NOMO-1 (cell line): ENCODE results near the gene TTC33.
"Not testable (repeated sequence)": the region's sequence is repeated elsewhere in the genome, so short reads cannot be mapped to it uniquely, and the experiment has no call there.

ENCODE experiments used
- DNase-seq, 2 experiments: peaks; one replicate each; lab custom pipeline; 2025; ENCODE audit not compliant: unreplicated experiment in 2 of 2; lab: John Stamatoyannopoulos, UW

TTC33 gene

DNA sequence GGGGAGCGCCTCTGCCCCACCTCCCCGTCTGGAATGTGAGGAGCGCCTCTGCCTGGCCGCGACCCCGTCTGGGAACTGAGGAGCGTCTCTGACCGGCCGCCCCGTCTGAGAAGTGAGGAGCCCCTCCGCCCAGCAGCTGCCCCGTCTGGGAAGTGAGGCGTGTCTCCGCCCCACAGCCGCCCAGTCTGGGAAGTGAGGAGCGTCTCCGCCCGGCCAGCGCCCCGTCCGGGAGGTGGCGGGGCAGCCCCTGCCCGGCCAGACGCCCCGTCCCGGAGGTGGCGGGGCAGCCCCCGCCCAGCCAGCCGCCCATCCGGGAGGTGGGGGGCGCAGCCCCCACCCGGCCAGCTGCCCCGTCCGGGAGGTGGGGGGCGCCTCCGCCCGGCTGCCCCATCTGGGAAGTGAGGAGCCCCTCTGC lies 33.3 kb downstream of the TTC33 start:
- DNase-seq: not testable (repeated sequence)

DNA sequence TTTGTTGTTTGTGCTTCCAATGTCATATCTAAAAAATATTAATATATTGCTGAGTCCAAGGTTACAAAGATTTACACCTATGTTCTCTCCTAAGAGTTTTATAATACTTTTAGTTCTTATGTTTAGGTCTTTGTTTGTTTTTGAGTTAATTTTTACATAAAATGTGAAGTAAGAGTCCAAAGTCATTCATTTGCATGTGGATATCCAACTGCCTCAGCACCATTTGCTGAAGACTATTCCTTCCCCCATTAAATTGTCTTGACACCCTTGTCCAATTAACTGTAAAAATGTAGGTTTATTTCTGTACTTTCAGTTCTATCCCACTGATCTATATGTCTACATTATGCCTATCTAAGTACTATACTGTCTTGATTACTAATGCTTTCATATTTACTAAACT lies 35.7 kb downstream of the TTC33 start:
- no peak for DNase-seq

DNA sequence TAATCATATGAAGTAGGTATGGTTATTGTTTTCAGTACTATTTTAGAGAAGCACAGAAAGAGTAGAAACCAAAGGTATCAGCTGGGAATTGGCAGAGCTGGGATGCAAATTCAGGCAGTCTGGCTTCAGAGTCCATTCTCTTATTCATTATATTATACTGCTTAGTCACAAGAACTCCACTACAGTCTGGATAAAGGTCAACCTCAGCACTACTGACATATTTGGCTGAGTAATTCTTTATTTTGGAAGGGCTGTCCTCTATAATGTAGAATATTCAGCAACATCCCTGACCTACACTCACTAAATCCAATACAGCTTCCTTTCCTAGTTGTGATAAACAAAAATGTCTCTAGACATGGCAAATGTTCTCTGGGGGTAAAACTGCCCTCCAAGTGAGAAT lies 38.5 kb downstream of the TTC33 start:
- no peak for DNase-seq

DNA sequence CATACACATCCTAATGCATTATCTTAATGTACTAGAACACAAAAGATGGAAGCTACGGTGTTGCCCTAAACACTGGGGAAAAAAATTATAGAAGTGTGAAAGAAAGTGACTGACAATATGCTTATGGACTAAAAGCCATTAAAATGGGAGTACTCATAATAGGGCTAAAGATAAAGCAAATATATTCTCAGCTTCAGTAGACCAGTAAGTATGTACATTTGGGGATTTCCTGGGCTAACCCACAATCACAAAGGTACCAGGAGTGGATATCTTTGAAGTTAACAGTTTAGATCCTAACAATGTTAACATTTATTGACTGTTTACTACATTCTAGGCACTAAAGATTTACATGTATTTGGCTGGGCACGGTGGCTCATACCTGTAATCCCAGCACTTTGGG lies 39.2 kb downstream of the TTC33 start:
- DNase-seq: no peak

DNA sequence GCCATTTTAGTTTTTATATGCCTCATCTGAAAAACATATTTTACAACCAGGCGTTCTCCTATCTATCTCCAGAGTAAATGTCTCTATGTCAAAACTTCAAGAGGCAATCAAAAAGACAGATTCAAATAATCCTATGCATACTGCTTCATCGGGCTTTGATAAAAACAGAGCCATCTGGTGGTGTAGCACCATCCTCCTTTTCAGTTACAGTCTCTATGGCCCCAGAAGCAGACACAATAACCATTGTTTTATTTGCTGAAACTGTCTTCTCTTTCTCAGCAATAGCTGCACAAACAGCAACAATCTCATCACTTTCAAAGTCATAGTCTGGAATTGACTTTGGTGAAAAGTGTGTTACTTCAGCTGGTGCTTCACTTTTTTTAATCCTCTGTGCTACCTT lies 39.8 kb downstream of the TTC33 start:
- no peak for DNase-seq

DNA sequence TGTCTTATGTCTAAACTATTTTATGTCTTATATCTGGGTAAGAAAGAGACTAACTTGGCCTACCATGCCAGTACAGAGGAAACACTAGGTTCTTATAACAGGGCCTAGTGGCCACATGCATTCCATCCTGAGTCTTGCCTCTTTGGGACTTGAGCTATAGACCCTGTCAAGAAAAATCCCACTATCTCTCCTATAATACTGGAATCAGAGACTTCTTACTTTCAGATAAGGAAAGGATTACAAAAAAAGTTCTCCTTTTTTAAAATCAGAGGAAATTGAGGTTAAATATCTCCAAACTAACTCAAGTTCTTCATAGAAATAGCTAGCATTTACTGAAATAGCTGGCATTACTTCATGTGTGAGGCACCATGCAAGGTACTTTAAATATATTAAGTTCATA lies 41.8 kb downstream of the TTC33 start:
- DNase-seq: no peak

DNA sequence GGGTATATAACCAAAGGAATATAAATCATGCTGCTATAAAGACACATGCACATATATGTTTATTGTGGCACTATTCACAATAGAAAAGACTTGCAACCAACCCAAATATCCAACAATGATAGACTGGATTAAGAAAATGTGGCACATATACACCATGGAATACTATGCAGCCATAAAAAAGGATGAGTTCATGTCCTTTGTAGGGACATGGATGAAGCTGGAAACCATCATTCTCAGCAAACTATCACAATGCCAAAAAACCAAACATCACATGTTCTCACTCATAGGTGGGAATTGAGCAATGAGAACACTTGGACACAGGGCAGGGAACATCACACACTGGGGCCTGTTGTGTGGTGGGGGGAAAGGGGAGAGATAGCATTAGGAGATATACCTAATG lies 45.2 kb downstream of the TTC33 start:
- DNase-seq: not testable (repeated sequence)

DNA sequence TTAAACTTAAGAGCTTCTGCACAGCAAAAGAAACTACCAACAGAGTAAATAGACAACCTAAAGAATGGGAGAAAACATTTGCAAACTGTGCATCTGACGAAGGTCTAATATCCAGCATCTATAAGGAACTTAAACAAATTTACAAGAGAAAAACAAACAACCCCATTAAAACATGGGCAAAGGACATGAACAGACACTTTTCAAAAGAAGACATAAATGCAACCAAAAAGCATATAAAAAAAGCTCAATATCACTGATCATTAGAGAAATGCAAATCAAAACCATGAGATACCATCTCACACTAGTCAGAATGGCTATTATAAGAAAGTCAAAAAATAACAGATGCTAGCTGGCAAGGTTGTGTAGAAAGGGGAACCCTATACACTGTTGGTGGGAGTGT lies 50.3 kb downstream of the TTC33 start:
- DNase-seq: not testable (repeated sequence)

DNA sequence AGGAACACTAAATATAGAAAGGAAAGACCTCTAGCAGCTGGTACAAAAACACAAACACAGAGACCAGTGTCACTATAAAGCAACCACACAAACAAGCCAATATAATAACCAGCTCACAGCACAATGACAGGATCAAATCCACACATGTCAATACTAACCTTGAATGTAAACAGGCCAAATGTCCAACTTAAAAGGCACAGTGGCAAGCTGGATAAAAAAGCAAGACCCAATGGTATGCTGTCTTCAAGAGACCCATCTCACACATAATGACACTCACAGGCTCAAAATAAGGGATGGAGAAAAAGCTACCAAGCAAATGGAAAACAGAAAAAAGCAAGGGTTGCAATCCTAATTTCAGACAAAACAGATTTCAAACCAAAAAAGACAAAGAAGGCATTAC lies 53.7 kb downstream of the TTC33 start:
- DNase-seq: not testable (repeated sequence)

DNA sequence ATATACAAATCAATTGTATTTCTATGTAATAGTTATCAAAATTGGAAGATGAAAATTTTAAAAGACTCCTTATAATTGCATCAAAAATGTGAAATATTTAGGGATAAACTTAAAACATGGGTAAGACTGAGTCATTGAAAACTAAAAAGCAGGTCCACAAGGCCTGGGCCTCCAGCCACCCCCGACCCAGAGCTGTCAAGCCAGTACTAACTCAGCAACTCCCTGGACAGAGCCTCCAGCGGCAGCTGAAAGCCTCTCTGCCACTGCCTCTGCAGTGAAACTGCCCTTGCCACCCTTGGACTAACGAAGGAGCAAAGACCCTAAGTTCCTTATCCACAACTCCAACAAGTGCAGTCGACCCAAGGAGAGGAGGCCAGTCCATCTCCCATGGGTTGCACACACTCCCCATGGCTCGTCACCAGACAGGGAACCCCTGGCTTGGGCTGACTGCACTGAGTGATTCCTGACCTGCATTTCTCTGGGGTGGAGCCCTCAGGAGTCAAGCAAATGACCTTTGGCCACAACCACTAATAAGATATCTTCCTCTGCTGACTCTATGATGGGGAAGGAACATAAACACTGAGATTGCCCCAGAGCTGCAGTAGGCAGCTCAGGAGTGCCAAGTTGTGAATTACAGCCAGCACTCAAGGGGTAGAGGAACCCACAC lies 55.5 kb downstream of the TTC33 start:
- DNase-seq: no peak

DNA sequence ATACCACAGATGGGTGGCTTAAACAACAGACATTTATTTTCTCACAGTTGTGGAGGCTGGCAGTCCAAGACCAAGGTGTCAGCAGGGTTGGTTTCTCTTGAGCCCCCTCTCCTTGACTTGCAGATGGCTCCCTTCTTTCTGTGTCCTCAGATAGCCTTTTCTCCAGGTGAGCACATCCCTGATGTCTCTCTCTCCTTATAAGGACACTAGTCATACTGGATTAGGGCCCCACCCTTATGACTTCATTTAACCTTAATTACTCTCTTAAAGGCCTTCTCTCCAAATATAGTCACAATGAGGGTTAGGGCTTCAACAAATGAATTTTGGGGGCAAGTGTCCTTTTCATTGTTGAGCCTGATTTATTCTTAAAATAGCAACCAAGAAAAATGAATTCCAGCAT lies 61.3 kb downstream of the TTC33 start:
- DNase-seq: no peak

DNA sequence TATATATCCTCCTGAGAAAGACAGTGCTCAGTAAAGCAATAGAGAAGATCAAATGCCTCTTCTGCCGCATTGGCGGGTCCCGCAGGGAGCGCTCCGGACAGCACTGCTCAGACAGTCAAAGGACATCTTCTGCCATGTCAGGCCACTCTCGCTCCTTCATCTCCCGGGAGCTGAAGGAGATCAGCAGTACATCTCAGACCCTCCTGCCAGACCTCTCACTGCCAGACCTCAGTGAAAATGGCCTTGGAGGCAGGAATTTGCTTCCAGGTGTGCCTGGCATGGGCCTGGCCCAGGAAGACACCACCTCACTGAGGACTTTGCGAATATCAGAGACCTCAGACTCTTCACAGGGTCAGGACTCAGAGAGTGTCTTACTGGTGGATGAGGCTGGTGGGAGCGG lies 63.9 kb downstream of the TTC33 start:
- no peak for DNase-seq

DNA sequence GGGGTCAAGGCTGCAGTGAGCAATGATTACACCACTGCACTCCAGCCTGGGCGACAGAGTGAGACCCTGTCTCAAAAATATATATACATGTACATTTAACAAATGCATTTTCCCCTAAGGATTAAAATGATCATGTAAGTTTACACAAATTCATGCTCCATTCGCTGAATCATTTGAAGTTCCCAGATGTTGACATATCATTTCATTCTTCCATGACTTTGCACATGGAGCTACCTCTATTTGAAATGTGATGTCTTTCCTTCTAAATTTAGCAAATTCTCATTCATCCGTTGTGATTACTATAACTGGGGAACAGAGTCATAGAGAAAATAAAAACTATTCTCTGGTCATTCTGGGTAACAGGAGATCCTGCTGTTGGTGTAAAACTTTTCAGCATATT lies 65.5 kb downstream of the TTC33 start:
- no peak for DNase-seq

DNA sequence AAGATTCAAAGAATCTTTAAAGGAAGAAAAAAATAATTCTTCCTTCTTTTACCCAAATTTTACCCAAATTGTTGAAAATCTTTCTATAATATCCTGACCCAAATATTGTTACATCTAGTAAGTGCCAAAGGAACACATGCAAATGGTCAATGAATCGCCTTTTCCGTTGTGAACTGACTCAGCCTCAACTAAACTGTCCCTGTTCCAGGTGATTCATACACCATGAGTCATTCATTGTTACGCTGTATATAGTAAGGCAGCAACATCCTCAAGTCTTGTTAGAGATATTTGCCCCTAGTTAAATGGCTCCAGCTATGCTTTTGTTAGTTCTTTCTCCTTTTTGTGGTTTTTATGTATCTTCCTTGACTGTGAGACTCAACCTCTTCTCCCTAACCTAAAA lies 66.3 kb downstream of the TTC33 start:
- DNase-seq: peak; percentile 74 to 95

DNA sequence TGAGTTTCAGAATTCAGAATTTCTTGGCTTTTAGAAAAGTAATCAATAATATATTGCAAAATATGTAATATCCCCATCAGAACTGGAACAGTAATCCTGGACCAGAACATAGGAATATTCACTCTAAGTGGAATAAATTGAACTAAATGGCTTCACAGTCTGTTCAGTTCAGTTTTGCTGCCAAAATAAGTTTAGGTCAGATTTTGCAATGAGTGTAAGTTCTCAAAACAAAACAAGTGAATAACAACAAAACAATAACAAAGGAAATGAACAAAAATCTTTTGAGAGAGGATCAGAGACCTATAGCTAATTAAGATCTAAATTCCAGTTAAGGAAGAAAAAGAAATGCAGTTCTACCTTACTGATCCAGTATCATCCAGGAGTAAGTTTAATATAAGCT lies 66.8 kb downstream of the TTC33 start:
- no peak for DNase-seq

DNA sequence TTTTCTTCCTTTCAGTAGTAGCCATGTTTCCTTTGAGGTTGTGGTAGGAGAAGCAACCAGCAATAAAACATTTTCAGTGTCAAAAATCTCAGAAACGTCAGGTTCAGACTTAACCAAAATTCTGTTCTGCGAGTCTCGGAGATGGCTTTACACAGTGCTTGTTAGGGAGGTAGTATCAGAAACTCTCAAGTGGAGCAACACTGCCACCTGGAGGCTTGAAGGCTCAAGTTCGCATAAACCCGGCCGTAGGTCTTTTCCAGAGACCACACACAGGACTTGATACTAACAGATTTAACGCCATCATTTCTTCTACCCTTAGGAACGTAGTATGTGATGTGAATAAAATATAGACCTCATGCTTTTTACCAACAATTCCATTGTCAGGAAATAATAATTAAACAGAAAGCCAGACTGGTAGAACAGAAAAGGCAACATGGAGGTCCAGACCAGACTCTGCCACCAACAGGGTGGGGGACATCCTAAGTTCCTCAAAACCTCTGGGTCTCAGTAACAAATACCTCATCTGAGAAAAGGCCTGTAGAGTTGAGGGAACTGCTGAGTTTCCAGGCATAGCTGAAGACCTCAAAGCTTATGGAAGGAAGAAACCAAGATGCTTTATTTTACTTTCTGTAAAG lies 67.5 kb downstream of the TTC33 start:
- peak; percentile 94 to 98 for DNase-seq

DNA sequence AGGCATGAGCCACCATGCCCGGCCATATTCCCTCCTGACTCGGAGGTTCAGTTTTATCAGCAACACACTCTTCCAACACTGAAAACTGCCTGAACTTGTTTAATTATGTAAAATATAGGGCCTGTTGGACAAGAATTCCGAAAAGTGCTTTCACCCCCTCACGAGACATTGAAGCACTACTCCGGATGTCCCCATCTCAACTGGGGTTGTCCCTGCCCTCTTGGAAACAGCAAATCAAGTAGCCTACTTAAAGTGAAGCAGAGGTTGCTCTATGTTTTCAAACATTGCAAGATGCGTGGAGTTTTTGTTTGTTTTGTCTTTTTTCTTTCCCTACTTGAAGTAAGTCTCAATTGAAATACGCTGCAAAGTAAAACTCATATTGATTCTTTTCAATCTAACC lies 68.4 kb downstream of the TTC33 start:
- DNase-seq: no peak

DNA sequence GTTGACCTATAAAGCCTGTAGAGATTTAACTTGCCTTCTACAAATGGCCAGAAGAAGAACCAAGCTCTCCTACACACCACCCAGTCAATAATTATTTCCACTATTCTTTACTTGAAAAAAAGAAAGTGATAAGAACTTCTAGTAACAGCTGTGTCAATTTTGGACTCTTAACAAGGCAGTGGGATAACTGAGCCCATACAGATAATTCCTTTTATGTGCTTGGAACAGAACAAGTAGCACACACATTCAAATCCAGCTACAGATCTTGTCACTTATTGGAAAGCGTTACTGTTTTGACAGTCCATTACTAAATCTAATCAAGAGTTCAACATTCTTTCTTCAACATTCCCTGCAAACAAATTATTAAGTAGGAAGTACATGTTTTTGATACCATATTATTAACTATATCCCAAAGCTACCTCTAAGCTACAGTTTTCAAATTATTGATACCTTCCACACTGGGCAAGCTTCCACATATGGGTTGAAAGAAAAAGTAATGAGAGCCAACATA lies 69.7 kb downstream of the TTC33 start:
- DNase-seq: no peak

DNA sequence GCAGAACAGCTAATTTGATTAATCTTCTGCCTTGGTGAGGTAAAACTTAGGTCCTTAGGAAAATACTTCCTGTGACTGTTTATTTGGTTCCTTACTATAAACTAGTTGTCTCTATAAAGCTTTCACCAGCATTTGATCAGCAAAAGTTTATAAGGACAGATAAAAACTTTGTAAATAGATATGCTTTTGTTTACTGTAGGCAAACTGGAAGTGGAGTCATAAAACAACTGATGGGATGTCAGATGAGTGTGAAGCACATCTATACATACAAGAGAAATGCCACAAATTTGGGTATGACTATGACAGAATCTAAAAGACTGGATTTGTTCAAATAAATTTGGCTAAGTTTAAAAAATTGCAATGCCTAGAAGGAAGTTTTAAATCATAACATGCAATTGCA lies 70.6 kb downstream of the TTC33 start:
- peak in 1 of 2 experiments; percentile 43 for DNase-seq

DNA sequence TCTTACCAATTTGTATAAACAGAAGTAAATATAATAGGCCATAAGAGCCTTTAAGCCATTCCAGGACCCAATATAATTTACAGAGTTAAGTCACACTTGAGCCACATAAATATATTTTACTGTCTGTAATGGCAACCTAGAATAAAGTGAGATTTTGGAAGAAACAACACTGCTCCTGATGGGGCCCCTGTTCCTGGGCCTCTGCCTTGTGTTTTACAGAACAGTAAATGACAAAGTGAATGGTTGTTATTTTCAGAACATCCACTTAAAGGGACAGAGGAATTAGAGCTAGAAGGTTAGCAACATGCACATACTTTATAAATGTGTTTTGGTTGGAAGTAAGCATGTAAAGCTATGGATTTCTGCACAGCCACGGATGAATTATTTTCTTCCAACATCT lies 72.5 kb downstream of the TTC33 start:
- peak in 1 of 2 experiments; percentile 54 for DNase-seq

DNA sequence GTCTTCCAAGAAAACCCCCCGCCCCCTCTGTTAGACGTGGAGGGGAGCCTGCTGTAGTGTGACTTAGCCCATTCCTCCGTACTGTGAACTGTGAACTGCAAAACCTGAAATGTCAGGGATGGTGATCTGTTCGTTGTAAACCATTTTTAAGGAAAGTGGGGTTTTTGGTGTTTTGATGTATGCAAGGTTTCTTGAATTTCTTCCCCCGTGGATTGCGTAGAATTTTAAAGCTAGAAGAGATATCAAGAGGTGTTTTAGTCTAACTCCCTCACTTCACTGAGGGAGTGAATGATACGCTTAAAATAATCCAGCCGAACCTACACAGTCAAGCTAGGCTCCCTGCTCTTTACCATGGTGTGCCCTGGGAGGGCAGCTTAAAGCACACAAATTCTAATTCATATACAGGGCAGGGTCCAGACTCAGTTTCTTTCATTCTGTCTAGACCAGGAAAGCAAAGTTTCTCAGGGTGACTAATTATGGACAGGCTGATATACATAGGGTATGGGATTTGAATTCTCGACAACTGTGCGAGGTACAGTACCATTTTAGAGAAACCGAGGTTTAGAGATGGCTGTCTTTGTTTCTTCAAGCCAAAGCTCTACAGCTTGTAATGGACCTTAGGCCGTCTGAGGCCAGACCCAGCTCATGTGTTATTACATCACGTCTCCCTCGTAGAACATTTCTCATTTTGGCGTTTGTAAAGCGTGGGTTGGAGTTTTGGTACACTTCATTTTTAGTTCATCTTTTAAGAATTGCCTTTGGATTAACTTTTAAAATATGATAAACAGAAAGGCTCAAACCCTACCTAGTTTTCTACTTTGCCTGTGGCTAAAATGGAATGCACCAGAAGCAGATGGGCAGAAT lies 73.4 kb downstream of the TTC33 start:
- DNase-seq: peak; percentile 46 to 79
